H1 (cell line): ENCODE measurements around the gene PCDHA9. TPM values are rescaled to one million over a fixed set of nuclear protein-coding genes. Genes with fewer than 3 reads are reported as not detected.
"Not testable (repeated sequence)": the region's sequence is repeated elsewhere in the genome, so short reads cannot be mapped to it uniquely, and the experiment has no call there.

Experiments
- CTCF ChIA-PET: fragments of 300-600 bp; sonication (Branson Sonifier 250); formaldehyde crosslinking; loops from one replicate; lab custom pipeline; 2021; ENCODE audit not compliant: partially characterized antibody; lab: Charles Lee
- POLR2A ChIA-PET: fragments of 300-600 bp; sonication (Branson Sonifier 250); formaldehyde crosslinking; loops from one replicate; lab custom pipeline; 2021; ENCODE audit warnings: inconsistent platforms; ENCODE audit not compliant: partially characterized antibody; lab: Charles Lee
- DNase-seq, 2 experiments: peaks; one replicate each; pipeline versions ENCODE4 v3.0.0 to v3.0.0-alpha.2; 2010 to 2022; ENCODE audit warnings: low spot score in 2 of 2, low read depth in 1 of 2, mixed read lengths in 1 of 2
- FAIRE-seq: peaks from 2 replicates; lab custom pipeline; 2011; peaks lifted over from hg19 to GRCh38; lab: Jason Lieb, UNC
- H2AFZ ChIP-seq: 2 replicates; pipeline ENCODE4 v1.8.1; 2012; ENCODE audit warnings: low read length, inconsistent platforms
- H2AK5ac ChIP-seq: 2 replicates; pipeline ENCODE4 v1.6.1; 2013; ENCODE audit warnings: low read depth, low read length
- H2BK120ac ChIP-seq: replicated peaks from 2 replicates; pipeline ENCODE3; 2013; ENCODE audit warnings: low read depth, low read length, inconsistent platforms
- H2BK12ac ChIP-seq: 2 replicates; pipeline ENCODE4 v1.6.1; 2013; ENCODE audit warnings: low read depth, low read length
- H2BK15ac ChIP-seq: 2 replicates; pipeline ENCODE4 v1.6.1; 2013; ENCODE audit warnings: low read length
- H2BK20ac ChIP-seq: 2 replicates; pipeline ENCODE4 v1.6.1; 2013; ENCODE audit warnings: low read length
- H2BK5ac ChIP-seq: 2 replicates; pipeline ENCODE4 v1.6.1; 2013; ENCODE audit warnings: low read depth, low read length
- H3K14ac ChIP-seq: 2 replicates; pipeline ENCODE4 v1.6.1; 2013; ENCODE audit warnings: inconsistent platforms; ENCODE audit not compliant: insufficient read length
- H3K18ac ChIP-seq: 2 replicates; pipeline ENCODE4 v1.6.1; 2013; ENCODE audit warnings: low read length; ENCODE audit errors: extremely low read depth
- H3K23ac ChIP-seq: 2 replicates; pipeline ENCODE4 v1.6.1; 2013; ENCODE audit warnings: inconsistent platforms; ENCODE audit not compliant: insufficient read length
- H3K23me2 ChIP-seq: 2 replicates; pipeline ENCODE4 v1.6.1; 2013; ENCODE audit warnings: low read depth, low read length
- H3K27ac ChIP-seq: 2 replicates; pipeline ENCODE4 v1.6.1; 2011; ENCODE audit warnings: low read depth, low read length, inconsistent platforms
- H3K27me3 ChIP-seq, 4 experiments: replicated peaks in 1 of 4; 1 replicate in 1 of 4; 2 replicates in 3 of 4; pipeline versions ENCODE4 v1.6.1 to v1.8.1; 2011 to 2013; ENCODE audit warnings: low read length in 3 of 4, mild to moderate bottlenecking in 3 of 4, inconsistent platforms in 2 of 4, mixed read lengths in 2 of 4, moderate library complexity in 1 of 4; ENCODE audit not compliant: control insufficient read depth in 3 of 4, insufficient read depth in 3 of 4; ENCODE audit errors: extremely low read depth in 1 of 4
- H3K36me3 ChIP-seq, 4 experiments: 2 replicates each; pipeline versions ENCODE4 v1.6.1 to v1.8.1; 2011 to 2013; ENCODE audit warnings: mild to moderate bottlenecking in 4 of 4, low read length in 3 of 4, moderate library complexity in 2 of 4, control low read depth in 1 of 4, inconsistent platforms in 1 of 4; ENCODE audit not compliant: insufficient read depth in 4 of 4, control insufficient read depth in 2 of 4
- H3K4ac ChIP-seq: replicated peaks from 2 replicates; pipeline ENCODE3; 2013; ENCODE audit warnings: low read length, low read depth, mixed read lengths, inconsistent platforms; ENCODE audit not compliant: insufficient read length
- H3K4me1 ChIP-seq, 4 experiments: replicated peaks in 1 of 4; 1 replicate in 1 of 4; 2 replicates in 3 of 4; pipeline versions ENCODE4 v1.6.1 to v1.8.1; 2011 to 2013; ENCODE audit warnings: low read length in 3 of 4, inconsistent platforms in 2 of 4, mixed read lengths in 1 of 4; ENCODE audit not compliant: insufficient read depth in 4 of 4, control insufficient read depth in 3 of 4
- H3K4me2 ChIP-seq, 2 experiments: 2 replicates each; pipeline versions ENCODE4 v1.6.1 to v1.8.1; 2011 to 2013; ENCODE audit warnings: low read depth in 2 of 2, low read length in 2 of 2, control low read depth in 1 of 2, inconsistent platforms in 1 of 2, mild to moderate bottlenecking in 1 of 2; ENCODE audit not compliant: insufficient read depth in 1 of 2
- H3K4me3 ChIP-seq, 4 experiments: fragments of 200-600, 300-600 bp in 1 of 4; sonication (generic), shearing (Covaris generic), sonication (Bioruptor Twin) in 1 of 4; 2 replicates each; pipeline versions ENCODE4 v1.5.1 to v1.8.1; 2011 to 2016; ENCODE audit warnings: low read length in 4 of 4, low read depth in 3 of 4, control low read depth in 2 of 4, inconsistent platforms in 2 of 4, mild to moderate bottlenecking in 2 of 4, mixed read lengths in 1 of 4, moderate library complexity in 1 of 4; ENCODE audit not compliant: insufficient read depth in 2 of 4; ENCODE audit errors: extremely low read depth in 1 of 4
- H3K56ac ChIP-seq: replicated peaks from 2 replicates; pipeline ENCODE3; 2013; ENCODE audit warnings: low read depth, mild to moderate bottlenecking, mixed read lengths, low read length, inconsistent platforms; ENCODE audit not compliant: insufficient read length
- H3K79me1 ChIP-seq: 2 replicates; pipeline ENCODE4 v1.6.1; 2013; ENCODE audit warnings: low read depth, low read length, control low read depth
- H3K79me2 ChIP-seq, 2 experiments: 2 replicates each; pipeline versions ENCODE4 v1.6.1 to v1.8.1; 2012 to 2013; ENCODE audit warnings: low read length in 2 of 2, mild to moderate bottlenecking in 2 of 2, inconsistent platforms in 1 of 2; ENCODE audit not compliant: insufficient read depth in 2 of 2, control insufficient read depth in 1 of 2
- H3K9ac ChIP-seq, 4 experiments: replicated peaks in 1 of 4; 1 replicate in 1 of 4; 2 replicates in 3 of 4; pipeline versions ENCODE4 v1.6.1 to v1.8.1; 2011 to 2013; ENCODE audit warnings: low read depth in 3 of 4, low read length in 3 of 4, control low read depth in 2 of 4, mild to moderate bottlenecking in 2 of 4, moderate library complexity in 2 of 4, inconsistent platforms in 1 of 4; ENCODE audit errors: extremely low read depth in 1 of 4
- H3K9me3 ChIP-seq, 2 experiments: 2 replicates each; pipeline versions ENCODE4 v1.6.1 to v1.8.1; 2012 to 2013; ENCODE audit warnings: mild to moderate bottlenecking in 2 of 2, moderate library complexity in 2 of 2, control low read depth in 1 of 2, inconsistent platforms in 1 of 2, low read depth in 1 of 2, low read length in 1 of 2, mixed read lengths in 1 of 2; ENCODE audit not compliant: insufficient read depth in 2 of 2
- H4K20me1 ChIP-seq, 2 experiments: replicated peaks in 1 of 2; 2 replicates each; pipeline versions ENCODE3 to v1.8.1; 2011 to 2013; ENCODE audit warnings: inconsistent platforms in 2 of 2, low read length in 2 of 2, mild to moderate bottlenecking in 1 of 2; ENCODE audit not compliant: insufficient read depth in 2 of 2, control insufficient read depth in 1 of 2
- H4K5ac ChIP-seq: 2 replicates; pipeline ENCODE4 v1.6.1; 2013; ENCODE audit warnings: low read length, low read depth, mixed read lengths, inconsistent platforms; ENCODE audit not compliant: insufficient read length
- H4K8ac ChIP-seq: 2 replicates; pipeline ENCODE4 v1.8.0; 2013; ENCODE audit warnings: mild to moderate bottlenecking, moderate library complexity, low read length, inconsistent platforms; ENCODE audit not compliant: insufficient read depth; ENCODE audit errors: extremely low read depth
- H4K91ac ChIP-seq: replicated peaks from 2 replicates; pipeline ENCODE3; 2013; ENCODE audit warnings: low read length, mixed read lengths, inconsistent platforms; ENCODE audit not compliant: insufficient read length
- WGBS, 2 experiments: shearing (Covaris generic) in 1 of 2; methylation state at CpG; one replicate each; pipeline versions ENCODE4 v1.1.6 to v1.1.7; 2013 to 2015; ENCODE audit warnings: low lambda C conversion rate in 2 of 2, mixed read lengths in 2 of 2, inconsistent platforms in 1 of 2, low coverage in 1 of 2, missing lambda C conversion rate in 1 of 2; ENCODE audit not compliant: insufficient replicate concordance in 2 of 2, insufficient coverage in 1 of 2, insufficient read length in 1 of 2; ENCODE audit errors: extremely low coverage in 1 of 2, missing lambda C conversion rate in 1 of 2; 5-methylcytosine and 5-hydroxymethylcytosine counted together
- long read RNA-seq, 2 experiments: library from RNA in 1 of 2; library from capped mRNA in 1 of 2; stranded (forward); transcript quantifications; one replicate each; pipeline ENCODE4 v2.0.0, GENCODE V29; 2021; ENCODE audit warnings: inconsistent platforms in 1 of 2
- polyA minus RNA-seq, 3 experiments: library from RNA; depleted of rRNA, polyadenylated mRNA; stranded (reverse); fragments of >200 nt; gene quantifications; 1 replicate in 2 of 3; 2 replicates in 1 of 3; pipeline ENCODE4 v1.2.3, GENCODE V29; 2011
- polyA plus RNA-seq, 7 experiments: library from polyadenylated mRNA; depleted of rRNA in 3 of 7; stranded (reverse) in 5 of 7; unstranded in 2 of 7; fragments of >200 nt in 5 of 7; fragments of 200-250 nt in 2 of 7; gene quantifications; 1 replicate in 5 of 7; 2 replicates in 1 of 7; 4 replicates in 1 of 7; pipeline versions ENCODE4 v1.2.1 to v1.2.3, GENCODE V29; 2011 to 2013; ENCODE audit warnings: missing spikeins in 2 of 7, mixed read lengths in 2 of 7
- total RNA-seq: library from RNA; stranded (reverse); fragmentation: NEBNext Ultra II Directional; extraction: Animal tissue kit (Norgen Biotek cat#: 25700); gene quantifications from 2 replicates; pipeline ENCODE4 v1.2.1, GENCODE V29; 2021

The PCDHA9 gene, protein sequence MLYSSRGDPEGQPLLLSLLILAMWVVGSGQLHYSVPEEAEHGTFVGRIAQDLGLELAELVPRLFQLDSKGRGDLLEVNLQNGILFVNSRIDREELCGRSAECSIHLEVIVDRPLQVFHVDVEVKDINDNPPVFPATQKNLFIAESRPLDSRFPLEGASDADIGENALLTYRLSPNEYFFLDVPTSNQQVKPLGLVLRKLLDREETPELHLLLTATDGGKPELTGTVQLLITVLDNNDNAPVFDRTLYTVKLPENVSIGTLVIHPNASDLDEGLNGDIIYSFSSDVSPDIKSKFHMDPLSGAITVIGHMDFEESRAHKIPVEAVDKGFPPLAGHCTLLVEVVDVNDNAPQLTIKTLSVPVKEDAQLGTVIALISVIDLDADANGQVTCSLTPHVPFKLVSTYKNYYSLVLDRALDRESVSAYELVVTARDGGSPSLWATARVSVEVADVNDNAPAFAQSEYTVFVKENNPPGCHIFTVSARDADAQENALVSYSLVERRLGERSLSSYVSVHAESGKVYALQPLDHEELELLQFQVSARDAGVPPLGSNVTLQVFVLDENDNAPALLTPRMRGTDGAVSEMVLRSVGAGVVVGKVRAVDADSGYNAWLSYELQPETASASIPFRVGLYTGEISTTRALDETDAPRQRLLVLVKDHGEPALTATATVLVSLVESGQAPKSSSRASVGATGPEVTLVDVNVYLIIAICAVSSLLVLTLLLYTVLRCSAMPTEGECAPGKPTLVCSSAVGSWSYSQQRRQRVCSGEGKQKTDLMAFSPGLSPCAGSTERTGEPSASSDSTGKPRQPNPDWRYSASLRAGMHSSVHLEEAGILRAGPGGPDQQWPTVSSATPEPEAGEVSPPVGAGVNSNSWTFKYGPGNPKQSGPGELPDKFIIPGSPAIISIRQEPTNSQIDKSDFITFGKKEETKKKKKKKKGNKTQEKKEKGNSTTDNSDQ
- total RNA-seq (0.28 and 0.36 TPM in 2 replicates), polyA plus RNA-seq (2011; rRNA removed) (0.12 and 0.17 TPM in 2 replicates), polyA minus RNA-seq (2011; rRNA and poly(A)+ RNA removed) (0.57 and 0.83 TPM in 2 replicates)
- polyA plus RNA-seq (2011; cell fraction: cytosol; rRNA removed): 0.10 TPM
- 0.74 TPM for polyA plus RNA-seq (2011; cell fraction: nucleus; rRNA removed)
- 0.19 to 0.35 TPM (median 0.27 TPM) in 4 replicates for polyA plus RNA-seq (2012, experiment 1 of 2)
- 0.10 TPM for polyA plus RNA-seq (2012, experiment 2 of 2)
- 0.16 TPM for polyA plus RNA-seq (2013, experiment 1 of 2)
- 0.09 TPM for polyA plus RNA-seq (2013, experiment 2 of 2)
- polyA minus RNA-seq (2011; cell fraction: cytosol; rRNA and poly(A)+ RNA removed): 0.37 TPM
- 3.3 TPM for polyA minus RNA-seq (2011; cell fraction: nucleus; rRNA and poly(A)+ RNA removed)
- long read RNA-seq, experiment 1: 0 reads
- long read RNA-seq, experiment 2: 0 reads

DNA sequence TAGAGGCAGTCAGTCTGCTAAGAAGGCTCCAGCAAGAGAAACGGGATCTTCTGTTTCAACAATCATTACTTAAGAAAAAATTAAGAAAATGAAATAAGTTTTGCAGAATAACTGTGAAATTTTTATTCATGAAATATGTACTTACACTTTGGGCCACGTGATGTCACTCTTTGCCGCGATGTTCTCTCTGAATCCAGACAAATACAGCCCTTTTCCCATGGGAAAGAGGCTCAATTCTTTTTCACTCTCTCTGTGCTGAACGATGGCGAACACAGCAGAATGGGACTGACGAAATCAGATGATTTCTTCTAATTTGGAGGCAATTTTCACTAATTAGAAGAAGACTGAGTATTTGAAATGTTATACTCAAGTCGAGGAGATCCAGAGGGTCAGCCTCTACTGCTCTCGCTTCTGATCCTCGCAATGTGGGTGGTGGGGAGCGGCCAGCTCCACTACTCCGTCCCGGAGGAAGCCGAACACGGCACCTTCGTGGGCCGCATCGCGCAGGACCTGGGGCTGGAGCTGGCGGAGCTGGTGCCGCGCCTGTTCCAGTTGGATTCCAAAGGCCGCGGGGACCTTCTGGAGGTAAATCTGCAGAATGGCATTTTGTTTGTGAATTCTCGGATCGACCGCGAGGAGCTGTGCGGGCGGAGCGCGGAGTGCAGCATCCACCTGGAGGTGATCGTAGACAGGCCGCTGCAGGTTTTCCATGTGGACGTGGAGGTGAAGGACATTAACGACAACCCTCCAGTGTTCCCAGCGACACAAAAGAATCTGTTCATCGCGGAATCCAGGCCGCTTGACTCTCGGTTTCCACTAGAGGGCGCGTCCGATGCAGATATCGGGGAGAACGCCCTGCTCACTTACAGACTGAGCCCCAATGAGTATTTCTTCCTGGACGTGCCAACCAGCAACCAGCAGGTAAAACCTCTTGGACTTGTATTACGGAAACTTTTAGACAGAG is at the start of gene PCDHA9:
Gene PCDHA9, plus strand, starts transcription at position 244 of the 964 bp plus-strand sequence. Its CDS starts 114 bp downstream, at position 358.
- H2BK5ac ChIP-seq, H4K91ac ChIP-seq, H3K27me3 ChIP-seq, H3K9ac ChIP-seq, H2BK12ac ChIP-seq, H3K4me1 ChIP-seq, H2BK15ac ChIP-seq, H3K18ac ChIP-seq, H4K5ac ChIP-seq, H2AFZ ChIP-seq, H4K20me1 ChIP-seq, H3K56ac ChIP-seq, H3K23me2 ChIP-seq, H3K79me2 ChIP-seq, H2BK20ac ChIP-seq, H3K9me3 ChIP-seq, H2AK5ac ChIP-seq, H3K23ac ChIP-seq, POLR2A ChIA-PET, H3K4ac ChIP-seq, DNase-seq, H2BK120ac ChIP-seq, H3K79me1 ChIP-seq, H3K14ac ChIP-seq, H3K27ac ChIP-seq: not testable (repeated sequence)
- Histone ChIP-seq H3K4me2 (peak within 1 kb of the TSS in 1 of 2 experiments; percentile 41; a peak in 2 of 4 replicates), H3K4me3 (peak within 1 kb of the TSS in 2 of 4 experiments; percentile 26 to 41; a peak in 2 of 8 replicates), H3K36me3 (peaks cover 0 to 10% (median 0%) of the 10 kb centered on the region in 4 experiments; a peak in 1 of 8 replicates), H4K8ac (peak within 1 kb of the TSS; percentile 92)
- 89% methylated on average over 21 of the region's 48 CpGs; no CpG with 5 or more reads in 1 of the 2 experiments for WGBS, 2 experiments
- CTCF ChIA-PET: interaction anchor here (0.6 to 1.5 kb wide), 4 partner anchors 7 to 193 kb away, joined by 3 to 7 read pairs (median 4); partner anchors contain the start of genes PCDHA10 and PCDHA7
- peak; percentile 86 for FAIRE-seq
